Heart left ventricle (tissue), 13 donors: ENCODE results near the gene SYTL2.

ENCODE experiments used
- POLR2A ChIP-seq, 2 donors: fragments of 450-650 bp; IDR thresholded peaks; one replicate each; pipeline ENCODE4 v1.6.1; 2017; ENCODE audit warnings: antibody characterized with exemption in 2 of 2, mild to moderate bottlenecking in 2 of 2, moderate library complexity in 2 of 2
- TF ChIP-seq, protein P1 (sequence below), 12 donors: fragments of 200-600 bp; sonication (generic) in 4 of 12; IDR thresholded peaks; one replicate each; pipeline versions ENCODE4 v1.5.0 to v1.8.0; 2018 to 2022; ENCODE audit warnings: antibody characterized with exemption in 12 of 12, mild to moderate bottlenecking in 5 of 12
- donor health status: ischemic (EF 13 %, LVEDD 7.1; RV severe dilation, severe dysfunction).
- donor health status: DM: no; HTN: yes; CAD: no.
- donor health status: DM: no; HTN: no; CAD: no.
- donor health status: ischemic (EF 25% LVEDD 6.9; RV normal size, moderate dysfunction).
- donor health status: ischemic (EF 25% LVEDD 5.7; RV mildly dilated, moderate dysfunction).
- donor health status: ischemic (EF 35%, LVEDD 5.7; RV mildly dilated, moderate dysfunction).
- donor health status: nonischemic (EF 11% LVEDD 7.7; RV severe dilation, severe dysfunction).
- donor health status: DM: yes; HTN: yes; CAD: no.
- donor health status: PGD.
- donor health status: ischemic (EF 29% LVEDD 5.4; RV normal size, mild dysfunction).
- donor health status: nonischemic (EF 23%, LVEDD 6.1; RV moderate dilation, normal function).

- TF ChIP-seq, protein P1, sequence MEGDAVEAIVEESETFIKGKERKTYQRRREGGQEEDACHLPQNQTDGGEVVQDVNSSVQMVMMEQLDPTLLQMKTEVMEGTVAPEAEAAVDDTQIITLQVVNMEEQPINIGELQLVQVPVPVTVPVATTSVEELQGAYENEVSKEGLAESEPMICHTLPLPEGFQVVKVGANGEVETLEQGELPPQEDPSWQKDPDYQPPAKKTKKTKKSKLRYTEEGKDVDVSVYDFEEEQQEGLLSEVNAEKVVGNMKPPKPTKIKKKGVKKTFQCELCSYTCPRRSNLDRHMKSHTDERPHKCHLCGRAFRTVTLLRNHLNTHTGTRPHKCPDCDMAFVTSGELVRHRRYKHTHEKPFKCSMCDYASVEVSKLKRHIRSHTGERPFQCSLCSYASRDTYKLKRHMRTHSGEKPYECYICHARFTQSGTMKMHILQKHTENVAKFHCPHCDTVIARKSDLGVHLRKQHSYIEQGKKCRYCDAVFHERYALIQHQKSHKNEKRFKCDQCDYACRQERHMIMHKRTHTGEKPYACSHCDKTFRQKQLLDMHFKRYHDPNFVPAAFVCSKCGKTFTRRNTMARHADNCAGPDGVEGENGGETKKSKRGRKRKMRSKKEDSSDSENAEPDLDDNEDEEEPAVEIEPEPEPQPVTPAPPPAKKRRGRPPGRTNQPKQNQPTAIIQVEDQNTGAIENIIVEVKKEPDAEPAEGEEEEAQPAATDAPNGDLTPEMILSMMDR (IDR thresholded peaks at IDR 0.05), result no peak
- TF ChIP-seq POLR2A (IDR thresholded peaks at IDR 0.05), result no peak
Measured at GRCh38 chr11:85776951-85777602, 33.9 kb downstream of the SYTL2 start.
